ENCODE data around the gene SPATC1L. TPM values are rescaled to one million over a fixed set of nuclear protein-coding genes. Genes with fewer than 3 reads are reported as not detected.

The SPATC1L gene
- total and polyA plus RNA-seq, 2 of the 8 experiments (the other 6 are each of a cell fraction or from before 2014, with no cell fraction given): 24.9 to 50.0 TPM

- Histone ChIP-seq H4K20me1 (replicated peaks in 1 of 2; ENCODE audit: control insufficient read depth in 1 of 2, insufficient read depth in 2 of 2, low read length in 2 of 2) (peaks cover 5 to 16% of the 10 kb centered on the region in 2 experiments), H3K4ac (replicated peaks; ENCODE audit: insufficient read length, low read depth, low read length) (no peak overlapping the region), H4K8ac (ENCODE audit: extremely low read depth, insufficient read depth, low read length) (no peak overlapping the region), H4K91ac (replicated peaks; ENCODE audit: insufficient read length, low read length) (no peak overlapping the region), H3K79me2 (ENCODE audit: control insufficient read depth in 1 of 2, insufficient read depth in 2 of 2, low read length in 2 of 2) (no peaks in the 10 kb centered on the region), H3K79me1 (ENCODE audit: low read depth, low read length) (no peaks in the 10 kb centered on the region), H2BK12ac (ENCODE audit: low read depth, low read length) (no peak overlapping the region), H2AK5ac (ENCODE audit: low read depth, low read length) (no peak overlapping the region), H3K9me3 (ENCODE audit: insufficient read depth in 2 of 2, low read depth in 1 of 2, low read length in 1 of 2) (no peaks in the 10 kb centered on the region), H3K27ac (ENCODE audit: low read depth, low read length) (no peak overlapping the region), H2BK20ac (ENCODE audit: low read length) (no peak overlapping the region), H2BK120ac (replicated peaks; ENCODE audit: low read depth, low read length) (no peak overlapping the region), H3K36me3 (ENCODE audit: control insufficient read depth in 2 of 4, insufficient read depth in 4 of 4, low read length in 3 of 4) (peaks cover 10 to 39% (median 26%) of the 10 kb centered on the region in 4 experiments; a peak in 7 of 8 replicates), H3K9ac (replicated peaks in 1 of 4; ENCODE audit: extremely low read depth in 1 of 4, low read depth in 3 of 4, low read length in 3 of 4) (no peak overlapping the region), H4K5ac (ENCODE audit: insufficient read length, low read depth, low read length) (no peak overlapping the region), H2BK15ac (ENCODE audit: low read length) (no peak overlapping the region), H3K4me3 (ENCODE audit: extremely low read depth in 1 of 4, insufficient read depth in 2 of 4, low read depth in 3 of 4, low read length in 4 of 4) (no peak overlapping the region), H3K23ac (ENCODE audit: insufficient read length) (no peak overlapping the region), H3K4me1 (replicated peaks in 1 of 4; ENCODE audit: control insufficient read depth in 3 of 4, insufficient read depth in 4 of 4, low read length in 3 of 4) (no peaks in the 10 kb centered on the region), H2BK5ac (ENCODE audit: low read depth, low read length) (no peak overlapping the region), H3K4me2 (ENCODE audit: insufficient read depth in 1 of 2, low read depth in 2 of 2, low read length in 2 of 2) (no peak overlapping the region), H3K18ac (ENCODE audit: extremely low read depth, low read length) (no peak overlapping the region), H3K14ac (ENCODE audit: insufficient read length) (no peak overlapping the region), H2AFZ (ENCODE audit: low read length) (no peak overlapping the region), H3K56ac (replicated peaks; ENCODE audit: insufficient read length, low read depth, low read length) (no peak overlapping the region), H3K27me3 (replicated peaks in 1 of 4; ENCODE audit: control insufficient read depth in 3 of 4, extremely low read depth in 1 of 4, insufficient read depth in 3 of 4, low read length in 3 of 4) (no peaks in the 10 kb centered on the region), H3K23me2 (ENCODE audit: low read depth, low read length) (no peaks in the 10 kb centered on the region)
- no peak for FAIRE-seq
- POLR2A ChIA-PET (ENCODE audit: partially characterized antibody): no interaction called here
- 95% methylated on average over 16 of the region's 16 CpGs; no CpG with 5 or more reads in 1 of the 2 experiments for whole genome bisulfite sequencing, 2 experiments (ENCODE audit: extremely low coverage in 1 of 2, insufficient coverage in 1 of 2, insufficient read length in 1 of 2, insufficient replicate concordance in 2 of 2, low coverage in 1 of 2, low lambda C conversion rate in 2 of 2, missing lambda C conversion rate in 1 of 2)
- DNase-seq (ENCODE audit: low read depth in 1 of 2, low spot score in 2 of 2): no peak
- CTCF ChIA-PET (ENCODE audit: partially characterized antibody): no interaction called here
- TF ChIP-seq CHD2 (IDR thresholded peaks at IDR 0.05; ENCODE audit: low read length) (no peak), SIN3A (conservative IDR thresholded peaks at IDR 0.05 in 1 of 2, IDR thresholded peaks at IDR 0.05 in 1 of 2; ENCODE audit: low read depth in 1 of 2, low read length in 2 of 2) (no peak), BACH1 (IDR thresholded peaks at IDR 0.05; ENCODE audit: low read length) (no peak), YY1 (IDR thresholded peaks at IDR 0.05; ENCODE audit: low read depth, low read length) (no peak), GTF2F1 (IDR thresholded peaks at IDR 0.05; ENCODE audit: borderline replicate concordance, low read depth, low read length) (no peak), SRF (IDR thresholded peaks at IDR 0.05; ENCODE audit: low read depth, low read length) (no peak), E2F6 (IDR thresholded peaks at IDR 0.05) (no peak), HDAC6 (IDR thresholded peaks at IDR 0.05; ENCODE audit: low read depth, low read length) (no peak), BCL11A (IDR thresholded peaks at IDR 0.05; ENCODE audit: low read depth in 2 of 2, low read length in 2 of 2) (no peak), CHD1 (IDR thresholded peaks at IDR 0.05; ENCODE audit: low read depth, low read length) (no peak), CTCF (IDR thresholded peaks at IDR 0.05; ENCODE audit: control extremely low read depth in 1 of 3, insufficient read depth in 1 of 3, low read depth in 1 of 3, low read length in 3 of 3) (no peak), ASH2L (IDR thresholded peaks at IDR 0.05; ENCODE audit: low read length) (no peak)
Measured at GRCh38 chr21:46205766-46206162, 21.5 kb upstream of the SPATC1L start.
